K562 (cell line): Measurements from ENCODE around the gene TMEM45A. TPM values are rescaled to one million over a fixed set of nuclear protein-coding genes. Genes with fewer than 3 reads are reported as not detected.

Source experiments
- ATAC-seq: fragments of 200-7000 bp; cut with Tn5 transposase; 3 replicates; pipeline ENCODE4 v1.9.1; 2020; ENCODE audit warnings: moderate library complexity
- BruUV-seq: library from RNA; stranded (reverse); fragments of 400-500 nt; replicated peaks from 2 replicates; lab custom pipeline; 2021; lab: Mats Ljungman, UMichigan
- CTCF ChIA-PET: fragments of 300-600 bp; formaldehyde crosslinking; extraction: SDS; loops from one replicate; lab custom pipeline; 2021; ENCODE audit warnings: low intra/inter-chr PET ratio; lab: Yijun Ruan, JAX
- POLR2A ChIA-PET: fragments of 300-600, 350-650 bp; sonication (Branson Sonifier 250); formaldehyde crosslinking; extraction: SDS; loops from one replicate; lab custom pipeline; 2021; ENCODE audit warnings: antibody characterized with exemption, inconsistent platforms; lab: Yijun Ruan, JAX
- DNase-seq, 4 experiments: peaks; one replicate each; pipeline versions ENCODE4 v3.0.0 to v3.0.0-alpha.2; 2011 to 2018; ENCODE audit warnings: low spot score in 3 of 4, mixed read lengths in 3 of 4; ENCODE audit errors: extremely low read depth in 1 of 4
- FAIRE-seq: peaks from 2 replicates; lab custom pipeline; 2011; peaks lifted over from hg19 to GRCh38; lab: Jason Lieb, UNC
- H2AFZ ChIP-seq: 2 replicates; pipeline ENCODE4 v1.6.0; 2011; ENCODE audit warnings: low read depth, low read length, control low read depth, inconsistent platforms
- H3K27ac ChIP-seq: fragments of 200-600 bp; 3 replicates; pipeline ENCODE4 v1.8.0; 2011; ENCODE audit warnings: low read depth, mild to moderate bottlenecking, control low read depth, inconsistent platforms, low read length, moderate library complexity, mixed read lengths; ENCODE audit errors: extremely low read depth
- H3K27me3 ChIP-seq, 2 experiments: fragments of 300-600 bp in 1 of 2; 2 replicates in 1 of 2; 3 replicates in 1 of 2; pipeline versions ENCODE4 v1.6.0 to v1.8.0; 2011; ENCODE audit warnings: inconsistent platforms in 2 of 2, low read length in 2 of 2, mild to moderate bottlenecking in 1 of 2, mixed read lengths in 1 of 2, moderate library complexity in 1 of 2; ENCODE audit not compliant: control insufficient read depth in 2 of 2, insufficient read depth in 2 of 2
- H3K36me3 ChIP-seq: fragments of 300-600 bp; 3 replicates; pipeline ENCODE4 v1.8.0; 2011; ENCODE audit warnings: mild to moderate bottlenecking, low read length, inconsistent platforms; ENCODE audit not compliant: control insufficient read depth, insufficient read depth
- H3K4me1 ChIP-seq, 2 experiments: fragments of 200-600 bp in 1 of 2; replicated peaks in 1 of 2; 2 replicates in 1 of 2; 3 replicates in 1 of 2; pipeline versions ENCODE4 v1.5.1 to v1.8.0; 2011; ENCODE audit warnings: inconsistent platforms in 2 of 2, low read length in 2 of 2, mild to moderate bottlenecking in 1 of 2, mixed read lengths in 1 of 2, moderate library complexity in 1 of 2; ENCODE audit not compliant: control insufficient read depth in 2 of 2, insufficient read depth in 2 of 2
- H3K4me2 ChIP-seq: 2 replicates; pipeline ENCODE4 v1.6.1; 2011; ENCODE audit warnings: low read length, control low read depth, inconsistent platforms, mixed read lengths; ENCODE audit not compliant: insufficient read depth
- H3K4me3 ChIP-seq: fragments of 200-600 bp; sonication (generic), shearing (Covaris generic); 2 replicates; pipeline ENCODE4 v1.5.1; 2016; ENCODE audit warnings: control low read depth, inconsistent platforms
- H3K79me2 ChIP-seq: fragments of 200-600 bp; 3 replicates; pipeline ENCODE4 v1.8.0; 2011; ENCODE audit warnings: low read length, inconsistent platforms; ENCODE audit not compliant: control insufficient read depth, insufficient read depth
- H3K9ac ChIP-seq, 2 experiments: 2 replicates each; pipeline versions ENCODE4 v1.6.0 to v1.6.1; 2011; ENCODE audit warnings: low read depth in 2 of 2, low read length in 2 of 2, control low read depth in 1 of 2, inconsistent platforms in 1 of 2, mild to moderate bottlenecking in 1 of 2, mixed read lengths in 1 of 2; ENCODE audit not compliant: insufficient read depth in 1 of 2
- H3K9me1 ChIP-seq: one replicate; pipeline ENCODE4 v1.6.0; 2011; ENCODE audit warnings: inconsistent platforms, mild to moderate bottlenecking, low read length, moderate library complexity; ENCODE audit not compliant: control insufficient read depth, insufficient read depth
- H3K9me3 ChIP-seq: replicated peaks from 2 replicates; pipeline ENCODE4 v1.5.1; 2011; ENCODE audit warnings: low read depth, low read length, inconsistent platforms; ENCODE audit not compliant: control insufficient read depth, insufficient read depth
- H4K20me1 ChIP-seq: replicated peaks from 2 replicates; pipeline ENCODE4 v1.6.1; 2011; ENCODE audit warnings: low read length, inconsistent platforms, mixed read lengths; ENCODE audit not compliant: control insufficient read depth, insufficient read depth
- AFF4 ChIP-seq: sonication (generic); formaldehyde crosslinking; IDR thresholded peaks from 2 replicates; pipeline ENCODE4 v1.8.0; 2023; ENCODE audit warnings: mild to moderate bottlenecking, missing genetic modification reagents
- CBFA2T2 ChIP-seq: fragments of 450-650 bp; conservative IDR thresholded peaks from 2 replicates; pipeline ENCODE4 v1.6.1; 2017; ENCODE audit warnings: mild to moderate bottlenecking
- CHAMP1 ChIP-seq: fragments of 450-650 bp; IDR thresholded peaks from 2 replicates; pipeline ENCODE4 v1.6.1; 2016; ENCODE audit warnings: mild to moderate bottlenecking
- EP300 ChIP-seq: IDR thresholded peaks from 2 replicates; pipeline ENCODE4 v1.6.1; 2012; ENCODE audit warnings: low read length, improper control_type of control experiment
- ETS2 ChIP-seq: IDR thresholded peaks from 2 replicates; pipeline ENCODE4 v1.6.1; 2016; ENCODE audit warnings: borderline replicate concordance, missing genetic modification characterization, mild to moderate bottlenecking, moderate library complexity, missing compliant biosample characterization; ENCODE audit not compliant: poor library complexity, severe bottlenecking
- FOXO4 ChIP-seq: fragments of 450-650 bp; formaldehyde crosslinking; IDR thresholded peaks from 2 replicates; pipeline ENCODE4 v1.4.0; 2020; ENCODE audit warnings: mild to moderate bottlenecking, moderate library complexity
- MAX ChIP-seq: sonication (generic); formaldehyde crosslinking; IDR thresholded peaks from 2 replicates; pipeline ENCODE4 v1.9.0; 2022; ENCODE audit warnings: mild to moderate bottlenecking, missing genetic modification reagents
- NR0B1 ChIP-seq: fragments of 450-650 bp; IDR thresholded peaks from one replicate; pipeline ENCODE4 v1.6.1; 2018; ENCODE audit warnings: mild to moderate bottlenecking, moderate library complexity; ENCODE audit not compliant: partially characterized antibody
- POLR2AphosphoS5 ChIP-seq: IDR thresholded peaks from 2 replicates; pipeline ENCODE4 v1.6.1; 2011; ENCODE audit warnings: mild to moderate bottlenecking, low read depth, low read length, moderate library complexity; ENCODE audit not compliant: control insufficient read depth, insufficient read depth
- PPARD ChIP-seq: fragments of 250-450 bp; sonication (Bioruptor Pico); IDR thresholded peaks from 2 replicates; pipeline ENCODE4 v1.8.0; 2022; ENCODE audit warnings: inconsistent platforms, mild to moderate bottlenecking, moderate library complexity
- TCF3 ChIP-seq: sonication (generic); formaldehyde crosslinking; IDR thresholded peaks from 2 replicates; pipeline ENCODE4 v1.4.0; 2020; ENCODE audit warnings: mild to moderate bottlenecking, missing genetic modification reagents
- TSC22D4 ChIP-seq: fragments of 450-650 bp; IDR thresholded peaks from 2 replicates; pipeline ENCODE4 v1.6.1; 2016; ENCODE audit warnings: missing genetic modification characterization, missing biosample characterization, control low read depth
- ZFX ChIP-seq: sonication (generic); formaldehyde crosslinking; IDR thresholded peaks from 2 replicates; pipeline ENCODE4 v1.8.0; 2022; ENCODE audit warnings: mild to moderate bottlenecking, missing genetic modification reagents, moderate library complexity
- ZNF696 ChIP-seq: fragments of 250-450 bp; sonication (Bioruptor Pico); conservative IDR thresholded peaks from 2 replicates; pipeline ENCODE4 v1.4.0; 2020; ENCODE audit warnings: mild to moderate bottlenecking, moderate library complexity
- in situ Hi-C: fragments of 300-500 bp; cut with MboI; formaldehyde crosslinking; loops from 4 replicates; pipeline ENCODE4 v1.15.0; 2018; ENCODE audit warnings: inconsistent platforms, mixed read lengths
- intact Hi-C: fragments of 100-400 bp; cut with micrococcal nuclease; formaldehyde crosslinking; loops from 2 replicates; pipeline ENCODE4 v1.14.2; 2022
- polyA plus RNA-seq, 8 experiments: library from polyadenylated mRNA; depleted of rRNA in 4 of 8; stranded (reverse) in 5 of 8; unstranded in 3 of 8; fragments of >200 nt; fragmentation: Nextera tagmentation in 2 of 8; fragmentation: Illumina TruSeq in 1 of 8; extraction: Ambion mirVana in 2 of 8; extraction: Trizol in 1 of 8; gene quantifications; 2 replicates each; pipeline versions ENCODE4 v1.2.1 to v1.2.3, GENCODE V29; 2011 to 2014; ENCODE audit warnings: inconsistent platforms in 1 of 8, missing spikeins in 1 of 8
- total RNA-seq, 7 experiments: library from RNA; depleted of rRNA in 6 of 7; stranded (reverse); fragments of >200 nt in 6 of 7; fragmentation: Illumina TruSeq in 2 of 7; extraction: Trizol in 2 of 7; gene quantifications; 2 replicates each; pipeline versions ENCODE4 v1.2.1 to v1.2.3, GENCODE V29; 2011 to 2021; ENCODE audit warnings: low replicate concordance in 1 of 7

Gene TMEM45A
- total and polyA plus RNA-seq, 9 of the 15 experiments (the other 6 are each of a cell fraction or from before 2014, with no cell fraction given), result 0.41 to 4.1 (median 0.95) TPM

GRCh38 chr3:100578646-100579045, 86.2 kb downstream of the TMEM45A start:
- DNase-seq, result no peak
- Histone ChIP-seq H3K27me3 (no peaks in the 10 kb centered on the region), H3K9me1 (no peaks in the 10 kb centered on the region), H3K4me3 (no peak overlapping the region), H3K79me2 (no peaks in the 10 kb centered on the region), H3K27ac (no peak overlapping the region), H3K36me3 (no peaks in the 10 kb centered on the region), H3K4me2 (no peak overlapping the region), H3K9me3 (no peaks in the 10 kb centered on the region), H4K20me1 (no peaks in the 10 kb centered on the region), H3K4me1 (no peaks in the 10 kb centered on the region), H3K9ac (no peak overlapping the region), H2AFZ (no peak overlapping the region)
- CTCF ChIA-PET, result no interaction called here
- POLR2A ChIA-PET, result interaction anchor here (1.0 kb wide), 1 partner anchor 755 kb away, joined by 4 read pairs; no protein-coding TSS in a partner anchor
- ATAC-seq, result no peak
- no peak for FAIRE-seq
- TF ChIP-seq POLR2AphosphoS5 (no peak), AFF4 (CRISPR knock-in tag) (no peak), ZFX (no peak), FOXO4 (CRISPR knock-in tag) (no peak), ZNF696 (CRISPR knock-in tag) (no peak), MAX (CRISPR knock-in tag) (no peak), PPARD (CRISPR knock-in tag) (no peak), NR0B1 (no peak), CHAMP1 (no peak), EP300 (no peak), TSC22D4 (tag) (no peak), TCF3 (CRISPR knock-in tag) (no peak), CBFA2T2 (no peak), ETS2 (tag) (no peak)
- intact Hi-C loops, result no loop called here
- no TSS peak for BruUV-seq
- in situ Hi-C loops, result no loop called here
